IMR-90 (cell line): Measurements from ENCODE around the gene CHGA. TPM values are rescaled to one million over a fixed set of nuclear protein-coding genes. Genes with fewer than 3 reads are reported as not detected.

Experiments used
- ATAC-seq: fragments of 200-7000 bp; cut with Tn5 transposase; 2 replicates; pipeline ENCODE4 v1.9.1; 2020; ENCODE audit warnings: low read depth, mild to moderate bottlenecking, moderate library complexity
- BruUV-seq: library from RNA; stranded (reverse); fragments of 400-500 nt; replicated peaks from 2 replicates; lab custom pipeline; 2021; lab: Mats Ljungman, UMichigan
- CTCF ChIA-PET: fragments of 300-600 bp; formaldehyde crosslinking; extraction: SDS; loops from one replicate; lab custom pipeline; 2021; ENCODE audit warnings: antibody characterized with exemption; lab: Yijun Ruan, JAX
- POLR2A ChIA-PET: fragments of 300-600 bp; sonication (Branson Sonifier 250); formaldehyde crosslinking; loops from one replicate; lab custom pipeline; 2022; ENCODE audit warnings: antibody characterized with exemption; ENCODE audit not compliant: unreplicated experiment; lab: Charles Lee
- DNase-seq: peaks from one replicate; pipeline ENCODE4 v3.0.0; 2013
- H2AFZ ChIP-seq: replicated peaks from 2 replicates; pipeline ENCODE3; 2013; ENCODE audit warnings: low read length, mild to moderate bottlenecking; ENCODE audit not compliant: poor library complexity
- H2AK5ac ChIP-seq: 2 replicates; pipeline ENCODE4 v1.6.1; 2013; ENCODE audit warnings: low read depth, low read length, inconsistent platforms
- H2AK9ac ChIP-seq: replicated peaks from 2 replicates; pipeline ENCODE3; 2013; ENCODE audit warnings: mild to moderate bottlenecking, low read depth, low read length, moderate library complexity; ENCODE audit not compliant: poor library complexity
- H2BK120ac ChIP-seq: 2 replicates; pipeline ENCODE4 v1.6.1; 2013; ENCODE audit warnings: low read depth, low read length, inconsistent platforms
- H2BK15ac ChIP-seq: 3 replicates; pipeline ENCODE4 v1.6.1; 2013; ENCODE audit warnings: low read depth, low read length, inconsistent platforms
- H2BK20ac ChIP-seq: 2 replicates; pipeline ENCODE4 v1.6.1; 2013; ENCODE audit warnings: low read depth, mild to moderate bottlenecking, inconsistent platforms, low read length, moderate library complexity
- H2BK5ac ChIP-seq: 2 replicates; pipeline ENCODE4 v1.6.1; 2013; ENCODE audit warnings: mild to moderate bottlenecking, low read depth, low read length, inconsistent platforms; ENCODE audit not compliant: poor library complexity, severe bottlenecking
- H3K14ac ChIP-seq: replicated peaks from 2 replicates; pipeline ENCODE4 v1.6.1; 2013; ENCODE audit warnings: low read depth, low read length, inconsistent platforms
- H3K18ac ChIP-seq: 2 replicates; pipeline ENCODE4 v1.6.1; 2013; ENCODE audit warnings: low read depth, low read length, control low read depth
- H3K23ac ChIP-seq: 2 replicates; pipeline ENCODE4 v1.6.1; 2013; ENCODE audit warnings: low read depth, low read length, inconsistent platforms
- H3K27ac ChIP-seq: 2 replicates; pipeline ENCODE4 v1.5.1; 2013; ENCODE audit warnings: mild to moderate bottlenecking, control low read depth, low read length; ENCODE audit not compliant: insufficient read depth
- H3K27me3 ChIP-seq: 2 replicates; pipeline ENCODE4 v1.6.1; 2013; ENCODE audit warnings: low read length; ENCODE audit not compliant: control insufficient read depth, insufficient read depth
- H3K36me3 ChIP-seq: 2 replicates; pipeline ENCODE4 v1.6.1; 2013; ENCODE audit warnings: low read length, mixed read lengths; ENCODE audit not compliant: control insufficient read depth, insufficient read depth
- H3K4ac ChIP-seq: 2 replicates; pipeline ENCODE4 v1.6.1; 2013; ENCODE audit warnings: low read depth, low read length, inconsistent platforms
- H3K4me1 ChIP-seq: 2 replicates; pipeline ENCODE4 v1.6.1; 2013; ENCODE audit warnings: low read length, mixed read lengths; ENCODE audit not compliant: control insufficient read depth, insufficient read depth
- H3K4me2 ChIP-seq: 2 replicates; pipeline ENCODE4 v1.6.1; 2013; ENCODE audit warnings: low read depth, mild to moderate bottlenecking, control low read depth, low read length, moderate library complexity
- H3K4me3 ChIP-seq: 2 replicates; pipeline ENCODE4 v1.5.1; 2013; ENCODE audit warnings: low read depth, mild to moderate bottlenecking, control low read depth, low read length, moderate library complexity; ENCODE audit not compliant: insufficient read depth
- H3K56ac ChIP-seq: 2 replicates; pipeline ENCODE4 v1.6.1; 2013; ENCODE audit warnings: low read length, inconsistent platforms; ENCODE audit not compliant: insufficient read depth; ENCODE audit errors: extremely low read depth
- H3K79me1 ChIP-seq, 2 experiments: 2 replicates each; pipeline ENCODE4 v1.6.1; 2013; ENCODE audit warnings: low read length in 2 of 2, inconsistent platforms in 1 of 2, low read depth in 1 of 2
- H3K9ac ChIP-seq: 2 replicates; pipeline ENCODE4 v1.6.1; 2013; ENCODE audit warnings: low read depth, low read length, control low read depth
- H3K9me1 ChIP-seq: 2 replicates; pipeline ENCODE4 v1.6.1; 2013; ENCODE audit warnings: low read length, inconsistent platforms; ENCODE audit not compliant: insufficient read depth
- H3K9me3 ChIP-seq: 2 replicates; pipeline ENCODE4 v1.6.1; 2013; ENCODE audit warnings: low read length; ENCODE audit not compliant: control insufficient read depth, insufficient read depth
- H4K20me1 ChIP-seq: 2 replicates; pipeline ENCODE4 v1.6.1; 2013; ENCODE audit warnings: low read length, inconsistent platforms; ENCODE audit not compliant: insufficient read depth
- H4K5ac ChIP-seq: 2 replicates; pipeline ENCODE4 v1.6.1; 2013; ENCODE audit warnings: mild to moderate bottlenecking, low read depth, low read length, control low read depth
- H4K8ac ChIP-seq, 2 experiments: 2 replicates each; pipeline ENCODE4 v1.6.1; 2013; ENCODE audit warnings: low read depth in 2 of 2, low read length in 2 of 2, control low read depth in 1 of 2, inconsistent platforms in 1 of 2
- H4K91ac ChIP-seq: 2 replicates; pipeline ENCODE4 v1.6.1; 2013; ENCODE audit warnings: low read depth, low read length, inconsistent platforms; ENCODE audit not compliant: insufficient read depth
- BHLHE40 ChIP-seq: fragments of 150-350 bp; IDR thresholded peaks from 2 replicates; pipeline ENCODE4 v1.6.1; 2016; ENCODE audit warnings: mild to moderate bottlenecking, low read depth, low read length
- CEBPB ChIP-seq: IDR thresholded peaks from 2 replicates; pipeline ENCODE4 v1.6.1; 2012; ENCODE audit warnings: low read depth, low read length, improper control_type of control experiment
- CHD1 ChIP-seq: IDR thresholded peaks from 2 replicates; pipeline ENCODE4 v1.6.1; 2012; ENCODE audit warnings: low read depth, low read length, improper control_type of control experiment
- CTCF ChIP-seq: conservative IDR thresholded peaks from 2 replicates; pipeline ENCODE4 v1.5.1; 2012; ENCODE audit warnings: mild to moderate bottlenecking, low read depth, low read length, improper control_type of control experiment
- ELK1 ChIP-seq: fragments of 150-350 bp; IDR thresholded peaks from 2 replicates; pipeline ENCODE4 v1.6.1; 2016; ENCODE audit warnings: low read depth, mild to moderate bottlenecking, low read length, moderate library complexity, borderline replicate concordance
- FOS ChIP-seq: fragments of 150-350 bp; IDR thresholded peaks from 2 replicates; pipeline ENCODE4 v1.6.1; 2016; ENCODE audit warnings: low read depth, low read length
- MAFK ChIP-seq: IDR thresholded peaks from 2 replicates; pipeline ENCODE4 v1.6.1; 2012; ENCODE audit warnings: low read depth, low read length, improper control_type of control experiment
- MAZ ChIP-seq: IDR thresholded peaks from 2 replicates; pipeline ENCODE4 v1.6.1; 2012; ENCODE audit warnings: low read depth, mild to moderate bottlenecking, low read length, improper control_type of control experiment, moderate library complexity, borderline replicate concordance
- MXI1 ChIP-seq: IDR thresholded peaks from 2 replicates; pipeline ENCODE4 v1.6.1; 2012; ENCODE audit warnings: low read depth, mild to moderate bottlenecking, low read length, moderate library complexity, borderline replicate concordance
- NFE2L2 ChIP-seq: fragments of 150-350 bp; IDR thresholded peaks from 2 replicates; pipeline ENCODE4 v1.6.1; 2016; ENCODE audit warnings: low read depth, mild to moderate bottlenecking, low read length
- POLR2A ChIP-seq: IDR thresholded peaks from 2 replicates; pipeline ENCODE4 v1.6.1; 2012; ENCODE audit warnings: mild to moderate bottlenecking, low read depth, low read length
- RAD21 ChIP-seq: IDR thresholded peaks from 2 replicates; pipeline ENCODE4 v1.6.1; 2012; ENCODE audit warnings: low read length, improper control_type of control experiment
- RCOR1 ChIP-seq: IDR thresholded peaks from 2 replicates; pipeline ENCODE4 v1.6.1; 2012; ENCODE audit warnings: mild to moderate bottlenecking, low read length, improper control_type of control experiment; ENCODE audit not compliant: insufficient replicate concordance
- RFX5 ChIP-seq: IDR thresholded peaks from 2 replicates; pipeline ENCODE4 v1.8.0; 2012; ENCODE audit warnings: low read depth, mild to moderate bottlenecking, low read length, moderate library complexity
- SMC3 ChIP-seq: fragments of 150-350 bp; IDR thresholded peaks from 2 replicates; pipeline ENCODE4 v1.6.1; 2016; ENCODE audit warnings: low read depth, mild to moderate bottlenecking, antibody characterized with exemption, low read length, moderate library complexity
- USF2 ChIP-seq: fragments of 150-350 bp; IDR thresholded peaks from 2 replicates; pipeline ENCODE4 v1.6.1; 2017; ENCODE audit warnings: mild to moderate bottlenecking, antibody characterized with exemption, low read length, low read depth
- WGBS, 2 experiments: methylation state at CpG; one replicate each; pipeline versions ENCODE4 v1.1.5 to v1.1.7; 2013; ENCODE audit warnings: missing lambda C conversion rate in 2 of 2; ENCODE audit not compliant: insufficient read length in 1 of 2; ENCODE audit errors: extremely low coverage in 2 of 2; 5-methylcytosine and 5-hydroxymethylcytosine counted together
- dilution Hi-C: fragments of 300-500 bp; cut with HindIII; formaldehyde crosslinking; loops from one replicate; pipeline ENCODE4 v1.14.3; 2018; ENCODE audit warnings: low sequenced_read_pairs; ENCODE audit not compliant: unreplicated experiment
- in situ Hi-C: fragments of 300-500 bp; cut with MboI; formaldehyde crosslinking; loops from 3 replicates; pipeline ENCODE4 v1.14.3; 2019; ENCODE audit warnings: low sequenced_read_pairs, inconsistent platforms, mixed read lengths
- intact Hi-C: fragments of 100-400 bp; cut with micrococcal nuclease; formaldehyde crosslinking; loops from 2 replicates; pipeline ENCODE4 v1.10.0; 2022
- polyA plus RNA-seq, 3 experiments: library from polyadenylated mRNA; depleted of rRNA; stranded (reverse); fragments of >200 nt; gene quantifications; 2 replicates each; pipeline ENCODE4 v1.2.3, GENCODE V29; 2012; ENCODE audit warnings: low replicate concordance in 1 of 3
- total RNA-seq: library from RNA; depleted of rRNA; stranded (reverse); fragments of >200 nt; gene quantifications from 2 replicates; pipeline ENCODE4 v1.2.3, GENCODE V29; 2012

CHGA gene
- total and polyA plus RNA-seq, 2 of the 4 experiments (the other 2 are of a cell fraction) = not detected

- H2AFZ ChIP-seq = no peak overlapping the region
- DNase-seq (no peak), ATAC-seq (no peak)
- no peak overlapping the region for H3K4me2 ChIP-seq
- intact Hi-C loops (no loop called here), dilution Hi-C loops (no loop called here), in situ Hi-C loops (no loop called here)
- H3K4ac ChIP-seq = no peak overlapping the region
- no peak overlapping the region for H2BK15ac ChIP-seq
- H3K4me3 ChIP-seq = no peak overlapping the region
- H3K18ac ChIP-seq = no peak overlapping the region
- ChIA-PET POLR2A (no interaction called here), CTCF (interaction anchor here (0.6 to 1.0 kb wide), 2 partner anchors 12 to 258 kb away, joined by 3 to 5 read pairs; no protein-coding TSS in a partner anchor)
- no peaks in the 10 kb centered on the region for H4K20me1 ChIP-seq
- no peaks in the 10 kb centered on the region for H3K9me3 ChIP-seq
- no peak overlapping the region for H3K14ac ChIP-seq
- H2BK120ac ChIP-seq = no peak overlapping the region
- peaks cover 27% of the 10 kb centered on the region for H3K27me3 ChIP-seq
- H3K27ac ChIP-seq = no peak overlapping the region
- H2BK20ac ChIP-seq = no peak overlapping the region
- H3K36me3 ChIP-seq = no peaks in the 10 kb centered on the region
- H3K4me1 ChIP-seq = no peaks in the 10 kb centered on the region
- no peaks in the 10 kb centered on the region for H3K9me1 ChIP-seq
- H2AK5ac ChIP-seq = no peak overlapping the region
- H4K91ac ChIP-seq = no peak overlapping the region
- no peak overlapping the region for H2BK5ac ChIP-seq
- H3K79me1 ChIP-seq = no peaks in the 10 kb centered on the region
- H3K9ac ChIP-seq = no peak overlapping the region
- H4K8ac ChIP-seq = no peak overlapping the region
- H3K23ac ChIP-seq = no peak overlapping the region
- WGBS, 2 experiments = 80% methylated on average over 1 of the region's 7 CpGs; no CpG with 5 or more reads in 1 of the 2 experiments
- no peak overlapping the region for H2AK9ac ChIP-seq
- no peak overlapping the region for H4K5ac ChIP-seq
- no peak overlapping the region for H3K56ac ChIP-seq
- no peak for TF ChIP-seq RCOR1
- no peak for TF ChIP-seq MAFK
- no peak for TF ChIP-seq CTCF
- no peak for TF ChIP-seq CEBPB
- no peak for TF ChIP-seq RFX5
- no peak for TF ChIP-seq BHLHE40
- no peak for TF ChIP-seq RAD21
- TF ChIP-seq SMC3 = no peak
- no peak for TF ChIP-seq NFE2L2
- TF ChIP-seq FOS = no peak
- no peak for TF ChIP-seq CHD1
- TF ChIP-seq USF2 = no peak
- TF ChIP-seq MAZ = no peak
- TF ChIP-seq MXI1 = no peak
- no peak for TF ChIP-seq POLR2A
- no peak for TF ChIP-seq ELK1
- BruUV-seq = no TSS peak
Observed at GRCh38 chr14:92880351-92880750, 42.6 kb upstream of the CHGA start.
